Body of pancreas (tissue), 4 donors: ENCODE measurements around the gene ST8SIA5. TPM values are rescaled to one million over a fixed set of nuclear protein-coding genes. Genes with fewer than 3 reads are reported as not detected.

ENCODE experiments used
- ATAC-seq: fragments of 150-250 bp; one replicate; pipeline ENCODE4 v1.9.1; 2016
- DNase-seq, 4 donors: peaks; one replicate each; pipeline ENCODE4 v3.0.0-alpha.2; 2019
- H3K27ac ChIP-seq, 4 donors: fragments of 200-600 bp; sonication (generic); 1 replicate in 3 of 4; 2 replicates in 1 of 4; pipeline versions ENCODE4 v1.5.1 to v1.6.1; 2016 to 2019; ENCODE audit warnings: mild to moderate bottlenecking in 1 of 4, mixed read lengths in 1 of 4, moderate library complexity in 1 of 4
- H3K27me3 ChIP-seq, 2 donors: fragments of 200-600 bp; sonication (generic); one replicate each; pipeline ENCODE4 v1.6.0; 2016; ENCODE audit warnings: mild to moderate bottlenecking in 1 of 2
- H3K36me3 ChIP-seq, 2 donors: fragments of 200-600 bp; sonication (generic); replicated peaks in 1 of 2; 2 replicates each; pipeline ENCODE4 v1.5.1; 2016; ENCODE audit warnings: low read depth in 2 of 2; ENCODE audit not compliant: insufficient read depth in 1 of 2
- H3K4me1 ChIP-seq: fragments of 200-600 bp; sonication (generic); one replicate; pipeline ENCODE4 v1.6.0; 2016
- H3K4me3 ChIP-seq, 2 donors: fragments of 200-600 bp; sonication (generic); 1 replicate in 1 of 2; 2 replicates in 1 of 2; pipeline ENCODE4 v1.5.1; 2016 to 2019
- H3K9me3 ChIP-seq, 3 donors: fragments of 200-600 bp; sonication (generic); 1 replicate in 2 of 3; 2 replicates in 1 of 3; pipeline ENCODE4 v1.5.1; 2016
- POLR2A ChIP-seq, 3 donors: fragments of 450-650 bp; IDR thresholded peaks; one replicate each; pipeline ENCODE4 v1.6.1; 2016; ENCODE audit warnings: antibody characterized with exemption in 3 of 3, mild to moderate bottlenecking in 2 of 3
- WGBS, 2 donors: methylation state at CpG; one replicate each; pipeline ENCODE4 v1.1.5; 2017; 5-methylcytosine and 5-hydroxymethylcytosine counted together
- intact Hi-C: fragments of 100-400 bp; cut with DNase I; formaldehyde crosslinking; loops from one replicate; pipeline ENCODE4 v1.15.1; 2023
- total RNA-seq, 2 donors: library from RNA; depleted of rRNA; stranded (reverse); fragments of >200 nt; gene quantifications; one replicate each; pipeline ENCODE4 v1.1.0, GENCODE V29; 2016
- TF ChIP-seq, protein P1 (sequence below), 7 experiments: fragments of 450-650 bp in 4 of 7; fragments of 200-600 bp in 3 of 7; sonication (generic) in 3 of 7; IDR thresholded peaks; one replicate each; pipeline ENCODE4 v1.5.1; 2016 to 2019; ENCODE audit warnings: antibody characterized with exemption in 7 of 7

The ST8SIA5 gene
- total RNA-seq, 2 donors from 2014 or later, result under 0.01 to 1.6 TPM

DNA sequence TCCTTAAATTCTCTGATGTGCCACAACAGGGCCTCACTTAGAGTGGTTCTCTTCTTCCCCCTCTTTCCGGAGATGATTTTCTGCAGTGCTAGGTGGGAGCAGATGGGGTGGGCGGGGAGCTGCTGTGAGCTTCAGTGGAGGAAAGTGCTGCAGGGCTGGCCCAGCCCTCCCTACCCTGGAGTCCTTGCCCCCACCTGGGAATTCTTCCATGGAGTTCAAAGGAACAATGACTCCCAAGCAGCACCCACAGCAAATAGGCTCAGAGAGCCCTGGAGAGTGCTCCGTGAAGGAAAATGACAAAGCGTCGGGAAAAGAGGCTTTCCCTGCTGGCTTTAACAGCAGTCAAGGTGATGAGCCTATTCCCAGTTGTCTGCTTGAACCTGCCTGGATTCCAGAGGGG is 128.6 kb downstream of the ST8SIA5 start:
- 44 to 55% methylated on average over 5 of the region's 5 CpGs for WGBS, 2 donors

DNA sequence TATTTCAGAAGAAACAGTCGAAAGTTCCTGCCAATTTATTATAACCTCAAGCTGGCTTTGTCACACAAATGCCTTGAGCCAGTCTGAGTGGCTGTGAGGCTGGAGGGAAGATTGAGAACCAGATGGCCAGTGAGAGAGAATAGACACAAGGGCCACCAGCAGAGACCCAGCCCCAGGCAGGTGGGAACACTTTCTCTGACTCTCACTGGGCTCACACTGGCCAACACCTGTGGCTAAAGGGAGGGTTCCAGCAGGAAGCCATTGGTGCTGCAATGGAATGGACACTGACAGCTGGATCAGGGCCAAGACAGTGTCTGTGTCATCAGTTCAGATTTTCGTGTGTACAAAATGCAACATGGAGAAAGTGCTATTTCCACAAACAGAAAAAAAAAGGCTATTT is 129.7 kb downstream of the ST8SIA5 start:
- H3K27me3 ChIP-seq, result no peaks in the 10 kb centered on the region
- ATAC-seq, result no peak
- intact Hi-C loops, result no loop called here
- H3K27ac ChIP-seq, result no peak overlapping the region
- no peak for DNase-seq
- WGBS, 2 donors, result 38% methylated on average over 2 of the region's 2 CpGs
- H3K9me3 ChIP-seq, result no peaks in the 10 kb centered on the region
- no peaks in the 10 kb centered on the region for H3K36me3 ChIP-seq
- no peak overlapping the region for H3K4me3 ChIP-seq
- TF ChIP-seq, protein P1, sequence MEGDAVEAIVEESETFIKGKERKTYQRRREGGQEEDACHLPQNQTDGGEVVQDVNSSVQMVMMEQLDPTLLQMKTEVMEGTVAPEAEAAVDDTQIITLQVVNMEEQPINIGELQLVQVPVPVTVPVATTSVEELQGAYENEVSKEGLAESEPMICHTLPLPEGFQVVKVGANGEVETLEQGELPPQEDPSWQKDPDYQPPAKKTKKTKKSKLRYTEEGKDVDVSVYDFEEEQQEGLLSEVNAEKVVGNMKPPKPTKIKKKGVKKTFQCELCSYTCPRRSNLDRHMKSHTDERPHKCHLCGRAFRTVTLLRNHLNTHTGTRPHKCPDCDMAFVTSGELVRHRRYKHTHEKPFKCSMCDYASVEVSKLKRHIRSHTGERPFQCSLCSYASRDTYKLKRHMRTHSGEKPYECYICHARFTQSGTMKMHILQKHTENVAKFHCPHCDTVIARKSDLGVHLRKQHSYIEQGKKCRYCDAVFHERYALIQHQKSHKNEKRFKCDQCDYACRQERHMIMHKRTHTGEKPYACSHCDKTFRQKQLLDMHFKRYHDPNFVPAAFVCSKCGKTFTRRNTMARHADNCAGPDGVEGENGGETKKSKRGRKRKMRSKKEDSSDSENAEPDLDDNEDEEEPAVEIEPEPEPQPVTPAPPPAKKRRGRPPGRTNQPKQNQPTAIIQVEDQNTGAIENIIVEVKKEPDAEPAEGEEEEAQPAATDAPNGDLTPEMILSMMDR (IDR thresholded peaks at IDR 0.05), result no peak
- no peak for TF ChIP-seq POLR2A (IDR thresholded peaks at IDR 0.05)
- peaks cover 5% of the 10 kb centered on the region for H3K4me1 ChIP-seq

More for the DNA sequence above, 128.6 kb downstream of the ST8SIA5 start:
- Histone ChIP-seq H3K4me3 (no peak overlapping the region), H3K36me3 (no peaks in the 10 kb centered on the region), H3K4me1 (peaks cover 5% of the 10 kb centered on the region), H3K9me3 (no peaks in the 10 kb centered on the region), H3K27me3 (no peaks in the 10 kb centered on the region), H3K27ac (no peak overlapping the region)
- intact Hi-C loops, result no loop called here
- TF ChIP-seq, protein P1 (IDR thresholded peaks at IDR 0.05), result no peak
- no peak for TF ChIP-seq POLR2A (IDR thresholded peaks at IDR 0.05)
- no peak for DNase-seq
- ATAC-seq, result no peak

DNA sequence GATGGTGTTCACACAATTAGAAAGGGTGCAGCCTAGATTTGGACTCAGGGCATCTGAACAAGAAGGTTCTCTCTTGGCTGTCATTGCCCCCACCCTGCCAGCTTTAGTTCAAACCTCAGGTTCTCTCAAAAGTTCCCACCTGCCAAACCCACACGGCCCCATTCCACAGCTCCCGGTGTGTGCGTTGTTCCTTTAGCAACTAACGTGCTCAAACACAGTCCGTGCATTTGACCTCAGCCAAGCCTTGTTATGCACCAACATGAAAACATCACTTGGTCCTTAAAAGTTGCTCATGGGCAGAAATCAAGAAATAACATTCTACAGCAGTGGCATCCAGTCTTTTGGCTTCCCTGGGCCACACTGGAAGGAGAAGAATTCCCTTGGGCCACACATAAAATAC is 131.8 kb downstream of the ST8SIA5 start:
- Histone ChIP-seq H3K36me3 (no peaks in the 10 kb centered on the region), H3K4me3 (no peak overlapping the region), H3K4me1 (peaks cover 5% of the 10 kb centered on the region), H3K9me3 (no peaks in the 10 kb centered on the region), H3K27me3 (no peaks in the 10 kb centered on the region), H3K27ac (no peak overlapping the region)
- 70 to 77% methylated on average over 5 of the region's 5 CpGs for WGBS, 2 donors
- intact Hi-C loops, result no loop called here
- ATAC-seq (no peak), DNase-seq (no peak)
- TF ChIP-seq POLR2A (IDR thresholded peaks at IDR 0.05), result no peak
- TF ChIP-seq, protein P1 (IDR thresholded peaks at IDR 0.05), result no peak

DNA sequence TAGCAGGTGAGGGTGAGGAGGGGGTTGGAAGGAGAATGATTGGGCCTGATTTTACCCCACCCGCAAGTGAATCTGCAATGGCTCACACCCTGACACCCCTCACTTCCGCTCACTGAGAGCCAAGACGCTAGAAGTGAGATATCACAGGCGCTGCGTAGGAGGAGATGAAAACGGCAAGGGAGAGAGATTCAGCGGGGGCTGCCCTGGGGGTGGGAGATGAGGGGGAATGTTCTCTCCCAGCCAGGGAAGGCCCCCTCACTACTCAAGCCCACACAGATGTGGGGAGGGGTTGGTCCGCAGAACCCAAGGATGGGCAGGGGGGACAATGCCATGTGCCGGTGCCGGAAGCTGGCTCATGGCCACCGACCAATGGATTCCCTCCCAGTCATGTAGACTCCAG is 132.7 kb downstream of the ST8SIA5 start:
- DNase-seq, result no peak
- TF ChIP-seq, protein P1 (IDR thresholded peaks at IDR 0.05), result no peak
- no peak for TF ChIP-seq POLR2A (IDR thresholded peaks at IDR 0.05)
- Histone ChIP-seq H3K27me3 (no peaks in the 10 kb centered on the region), H3K4me1 (peaks cover 5% of the 10 kb centered on the region), H3K4me3 (no peak overlapping the region), H3K36me3 (no peaks in the 10 kb centered on the region), H3K9me3 (no peaks in the 10 kb centered on the region), H3K27ac (no peak overlapping the region)
- no peak for ATAC-seq
- intact Hi-C loops, result no loop called here
- 63 to 81% methylated on average over 11 of the region's 11 CpGs for WGBS, 2 donors

DNA sequence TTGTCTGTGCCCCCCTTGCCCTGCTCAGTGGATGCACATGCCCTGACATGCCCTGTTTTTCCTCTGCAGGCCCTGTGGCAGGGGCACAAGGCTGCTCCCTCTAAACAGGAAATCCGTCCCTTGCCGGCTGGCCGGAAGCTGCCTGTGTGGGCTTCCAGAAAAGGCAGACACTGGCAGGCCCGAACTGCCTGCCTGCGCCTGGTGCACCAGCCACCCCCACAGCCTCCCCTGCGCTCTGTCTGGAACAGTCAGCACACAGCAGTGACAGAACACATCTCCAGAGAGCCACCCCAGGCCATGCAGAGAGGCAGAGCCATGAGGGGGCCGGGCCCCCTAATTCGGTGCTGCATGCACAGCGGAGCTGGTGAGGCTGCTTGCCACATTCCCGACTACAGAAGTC is 133.3 kb downstream of the ST8SIA5 start:
- H3K4me1 ChIP-seq, result peaks cover 5% of the 10 kb centered on the region
- WGBS, 2 donors, result 54 to 78% methylated on average over 4 to 10 of the region's 10 CpGs
- TF ChIP-seq, protein P1 (IDR thresholded peaks at IDR 0.05), result no peak
- no peak for TF ChIP-seq POLR2A (IDR thresholded peaks at IDR 0.05)
- H3K4me3 ChIP-seq, result no peak overlapping the region
- H3K36me3 ChIP-seq, result no peaks in the 10 kb centered on the region
- no peak overlapping the region for H3K27ac ChIP-seq
- DNase-seq (no peak), ATAC-seq (no peak)
- no peaks in the 10 kb centered on the region for H3K27me3 ChIP-seq
- intact Hi-C loops, result no loop called here
- no peaks in the 10 kb centered on the region for H3K9me3 ChIP-seq
